ENCODE data around the gene TMEM200B. TPM values are rescaled to one million over a fixed set of nuclear protein-coding genes. Genes with fewer than 3 reads are reported as not detected.

Gene TMEM200B
- total RNA-seq, 1 experiment from 2014 or later, result 9.0 TPM

- no peaks in the 10 kb centered on the region for H3K36me3 ChIP-seq (ENCODE audit: low read depth, low read length)
- no peak overlapping the region for H2AFZ ChIP-seq (ENCODE audit: low read length)
- H3K27me3 ChIP-seq (ENCODE audit: low read length), result no peaks in the 10 kb centered on the region
- DNase-seq (no peak), ATAC-seq (no peak)
- no peaks in the 10 kb centered on the region for H3K9me2 ChIP-seq (replicated peaks; ENCODE audit: low read length)
- ChIA-PET POLR2A (ENCODE audit: unreplicated experiment) (no interaction called here), CTCF (no interaction called here)
- peaks cover 21% of the 10 kb centered on the region for H3K4me1 ChIP-seq (ENCODE audit: insufficient read depth, low read length)
- no peak overlapping the region for H3K4me2 ChIP-seq (ENCODE audit: low read length)
- no peak overlapping the region for H3K4me3 ChIP-seq (ENCODE audit: low read length)
- intact Hi-C loops (cut with micrococcal nuclease), result no loop called here
- no peak for TF ChIP-seq CTCF (conservative IDR thresholded peaks at IDR 0.05; ENCODE audit: low read depth, low read length)
- TF ChIP-seq EZH2phosphoT487 (IDR thresholded peaks at IDR 0.05; ENCODE audit: borderline replicate concordance, low read length), result no peak
- no peak for TF ChIP-seq EZH2 (IDR thresholded peaks at IDR 0.05; ENCODE audit: low read length, unreplicated experiment)
- no peak overlapping the region for H3K27ac ChIP-seq (ENCODE audit: low read length)
- H4K20me1 ChIP-seq (ENCODE audit: low read length), result no peaks in the 10 kb centered on the region
- no peaks in the 10 kb centered on the region for H3K9me3 ChIP-seq (ENCODE audit: low read length)
- BruUV-seq (replicated peaks), result no TSS peak
- H3K9ac ChIP-seq (ENCODE audit: low read length), result no peak overlapping the region
- no peaks in the 10 kb centered on the region for H3K79me2 ChIP-seq (ENCODE audit: low read length)
- no peaks in the 10 kb centered on the region for H3F3A ChIP-seq (ENCODE audit: low read length, unreplicated experiment)
Observed at GRCh38 chr1:29090937-29091618, 32.6 kb downstream of the TMEM200B start.

- ATAC-seq (peak; percentile 38), DNase-seq (no peak)
- H3K4me3 ChIP-seq (ENCODE audit: low read length), result no peak overlapping the region
- H3K27me3 ChIP-seq (ENCODE audit: low read length), result no peaks in the 10 kb centered on the region
- ChIA-PET CTCF (no interaction called here), POLR2A (ENCODE audit: unreplicated experiment) (no interaction called here)
- intact Hi-C loops (cut with micrococcal nuclease), result no loop called here
- no peak overlapping the region for H3K9ac ChIP-seq (ENCODE audit: low read length)
- no peak overlapping the region for H2AFZ ChIP-seq (ENCODE audit: low read length)
- no peaks in the 10 kb centered on the region for H3K36me3 ChIP-seq (ENCODE audit: low read depth, low read length)
- H3K4me1 ChIP-seq (ENCODE audit: insufficient read depth, low read length), result no peaks in the 10 kb centered on the region
- no peak overlapping the region for H3K27ac ChIP-seq (ENCODE audit: low read length)
- H3K79me2 ChIP-seq (ENCODE audit: low read length), result no peaks in the 10 kb centered on the region
- BruUV-seq (replicated peaks), result no TSS peak
- H3K4me2 ChIP-seq (ENCODE audit: low read length), result no peak overlapping the region
- no peaks in the 10 kb centered on the region for H3K9me2 ChIP-seq (replicated peaks; ENCODE audit: low read length)
- no peaks in the 10 kb centered on the region for H3K9me3 ChIP-seq (ENCODE audit: low read length)
- TF ChIP-seq EZH2phosphoT487 (IDR thresholded peaks at IDR 0.05; ENCODE audit: borderline replicate concordance, low read length) (no peak), CTCF (conservative IDR thresholded peaks at IDR 0.05; ENCODE audit: low read depth, low read length) (no peak), EZH2 (IDR thresholded peaks at IDR 0.05; ENCODE audit: low read length, unreplicated experiment) (no peak)
- H4K20me1 ChIP-seq (ENCODE audit: low read length), result no peaks in the 10 kb centered on the region
- no peaks in the 10 kb centered on the region for H3F3A ChIP-seq (ENCODE audit: low read length, unreplicated experiment)
Observed at GRCh38 chr1:29084196-29084521, 39.5 kb downstream of the TMEM200B start.

GRCh38 chr1:29083317-29084195 lies 40.1 kb downstream of the TMEM200B start:
- POLR2A ChIA-PET (ENCODE audit: unreplicated experiment), result interaction anchor here (0.5 kb wide), 1 partner anchor 439 kb away, joined by 4 read pairs; no protein-coding TSS in a partner anchor
- Histone ChIP-seq H3K36me3 (ENCODE audit: low read depth, low read length) (no peaks in the 10 kb centered on the region), H3K9ac (ENCODE audit: low read length) (no peak overlapping the region), H3K27me3 (ENCODE audit: low read length) (no peaks in the 10 kb centered on the region), H3K4me1 (ENCODE audit: insufficient read depth, low read length) (no peaks in the 10 kb centered on the region), H3K4me3 (ENCODE audit: low read length) (no peak overlapping the region), H3K27ac (ENCODE audit: low read length) (no peak overlapping the region), H3K4me2 (ENCODE audit: low read length) (no peak overlapping the region), H3K9me2 (replicated peaks; ENCODE audit: low read length) (no peaks in the 10 kb centered on the region), H4K20me1 (ENCODE audit: low read length) (no peaks in the 10 kb centered on the region), H2AFZ (ENCODE audit: low read length) (no peak overlapping the region), H3F3A (ENCODE audit: low read length, unreplicated experiment) (no peaks in the 10 kb centered on the region), H3K9me3 (ENCODE audit: low read length) (no peaks in the 10 kb centered on the region), H3K79me2 (ENCODE audit: low read length) (no peaks in the 10 kb centered on the region)
- DNase-seq (no peak), ATAC-seq (peak; percentile 37; the same call in 1 of the 2 replicates)
- no TSS peak for BruUV-seq (replicated peaks)
- CTCF ChIA-PET, result no interaction called here
- intact Hi-C loops (cut with micrococcal nuclease), result no loop called here
- TF ChIP-seq EZH2 (IDR thresholded peaks at IDR 0.05; ENCODE audit: low read length, unreplicated experiment) (no peak), EZH2phosphoT487 (IDR thresholded peaks at IDR 0.05; ENCODE audit: borderline replicate concordance, low read length) (no peak), CTCF (conservative IDR thresholded peaks at IDR 0.05; ENCODE audit: low read depth, low read length) (no peak)
